GM23338 (cell line): Measurements from ENCODE around the gene ATN1.

ENCODE experiments used
- CREB1 ChIP-seq: fragments of 250-450 bp; sonication (Bioruptor Pico); IDR thresholded peaks from 2 replicates; pipeline ENCODE4 v1.5.0; 2020; ENCODE audit warnings: low read depth, mild to moderate bottlenecking, moderate library complexity
- CTCF ChIP-seq, 2 experiments: fragments of 200-600 bp in 1 of 2; sonication (generic) in 1 of 2; conservative IDR thresholded peaks; 2 replicates each; pipeline versions ENCODE4 v1.5.1 to v1.6.1; 2016 to 2017; ENCODE audit warnings: antibody characterized with exemption in 2 of 2, low read depth in 2 of 2, mild to moderate bottlenecking in 2 of 2, moderate library complexity in 1 of 2
- ETS1 ChIP-seq: IDR thresholded peaks from 2 replicates; pipeline ENCODE4 v1.6.1; 2016; ENCODE audit warnings: antibody characterized with exemption
- EZH2 ChIP-seq: fragments of 200-600 bp; sonication (generic); IDR thresholded peaks from one replicate; pipeline ENCODE4 v1.8.0; 2017; ENCODE audit warnings: antibody characterized with exemption, mild to moderate bottlenecking, low read depth; ENCODE audit not compliant: unreplicated experiment
- EZH2phosphoT487 ChIP-seq: fragments of 200-600 bp; sonication (generic); IDR thresholded peaks from one replicate; pipeline ENCODE4 v1.8.1; 2018; ENCODE audit warnings: antibody characterized with exemption; ENCODE audit not compliant: unreplicated experiment
- JUNB ChIP-seq: IDR thresholded peaks from one replicate; pipeline ENCODE4 v1.6.1; 2016; ENCODE audit warnings: antibody characterized with exemption; ENCODE audit not compliant: unreplicated experiment
- NANOG ChIP-seq: IDR thresholded peaks from 2 replicates; pipeline ENCODE4 v1.6.1; 2016; ENCODE audit warnings: antibody characterized with exemption, borderline replicate concordance
- POLR2AphosphoS5 ChIP-seq: IDR thresholded peaks from 2 replicates; pipeline ENCODE4 v1.6.1; 2016; ENCODE audit warnings: antibody characterized with exemption, low read depth
- REST ChIP-seq: IDR thresholded peaks from one replicate; pipeline ENCODE4 v1.6.1; 2018; ENCODE audit warnings: antibody characterized with exemption; ENCODE audit not compliant: unreplicated experiment
- STAT1 ChIP-seq: IDR thresholded peaks from one replicate; pipeline ENCODE4 v1.6.1; 2016; ENCODE audit warnings: antibody characterized with exemption; ENCODE audit not compliant: unreplicated experiment
- ZNF114 ChIP-seq: fragments of 250-450 bp; sonication (Bioruptor Pico); IDR thresholded peaks from 2 replicates; pipeline ENCODE4 v1.5.0; 2020; ENCODE audit warnings: mild to moderate bottlenecking, moderate library complexity
- ZNF331 ChIP-seq: fragments of 250-450 bp; sonication (Bioruptor Pico); IDR thresholded peaks from 2 replicates; pipeline ENCODE4 v1.5.0; 2020; ENCODE audit warnings: low read depth, mild to moderate bottlenecking, moderate library complexity

- TF ChIP-seq CTCF (conservative IDR thresholded peaks at IDR 0.05; ENCODE audit: low read depth in 2 of 2) (peak; percentile 82 to 95), EZH2 (no peak), POLR2AphosphoS5 (peak; percentile 94), ZNF114 (CRISPR knock-in tag) (no peak), EZH2phosphoT487 (no peak), CREB1 (CRISPR knock-in tag) (peak; percentile 96), STAT1 (no peak), JUNB (no peak), REST (no peak), NANOG (no peak), ZNF331 (CRISPR knock-in tag) (no peak), ETS1 (peak; percentile 90)
Measured at GRCh38 chr12:6937481-6938352, 10.0 kb downstream of the ATN1 start.
